NCI-H146 treated with DMSO at 0.1 percent for 48 hours (cell line): Measurements from ENCODE around the gene SGSM1.

Experiments
- DNase-seq: peaks from one replicate; lab custom pipeline; 2025; ENCODE audit not compliant: unreplicated experiment; lab: John Stamatoyannopoulos, UW

SGSM1 gene

DNA sequence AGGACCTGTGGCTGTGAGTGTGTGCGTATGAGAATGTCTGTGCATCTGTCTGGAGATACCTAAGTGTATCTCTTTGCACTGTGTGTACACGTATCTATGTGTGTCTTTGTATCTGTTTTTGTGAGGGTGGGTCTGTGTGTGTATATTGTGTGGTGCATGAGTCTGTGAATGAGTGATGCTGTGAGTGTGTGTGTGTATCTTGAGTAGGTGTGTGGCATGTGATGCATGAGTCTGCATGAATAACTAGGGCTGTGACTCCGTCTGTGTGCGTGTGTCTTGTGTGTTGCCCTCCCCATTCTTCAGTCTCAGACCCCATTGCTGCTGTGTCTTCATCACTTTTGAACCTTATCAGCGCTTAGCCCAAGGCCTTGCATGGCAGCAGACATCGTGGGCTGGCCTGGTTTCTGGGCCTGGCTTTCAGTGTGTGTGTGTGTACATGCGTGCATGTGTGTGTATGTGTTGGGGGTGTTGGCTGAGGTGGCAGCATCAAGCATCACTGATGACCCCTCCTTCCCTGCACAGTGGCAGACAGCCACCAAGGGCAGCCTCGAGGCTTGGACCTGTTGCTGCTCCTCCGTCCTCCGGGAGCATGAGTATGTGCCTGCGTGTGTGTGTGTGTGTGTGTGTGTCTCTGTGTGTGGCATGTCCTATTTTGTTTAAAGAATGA lies 1.4 kb downstream of the SGSM1 start:
- no peak for DNase-seq

DNA sequence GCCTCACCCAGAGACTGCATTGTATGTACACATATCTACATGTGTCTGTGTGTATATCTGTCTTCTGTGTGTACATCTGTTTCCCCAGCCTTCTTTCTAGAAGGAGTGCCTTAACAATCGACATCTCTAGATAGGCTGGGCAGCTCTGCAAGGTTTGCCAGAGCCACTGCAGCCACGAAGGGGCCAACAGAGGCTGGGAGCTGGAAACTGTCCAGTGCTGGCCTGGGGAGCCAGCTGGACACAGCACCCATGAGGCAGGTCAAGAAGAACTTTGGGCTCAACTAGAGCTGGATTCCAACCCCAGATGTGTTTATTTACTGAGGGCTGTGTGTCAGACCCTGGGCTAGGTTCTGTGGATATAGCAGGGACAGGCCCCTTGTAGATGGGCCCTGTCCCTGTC lies 3.3 kb downstream of the SGSM1 start:
- DNase-seq = no peak

DNA sequence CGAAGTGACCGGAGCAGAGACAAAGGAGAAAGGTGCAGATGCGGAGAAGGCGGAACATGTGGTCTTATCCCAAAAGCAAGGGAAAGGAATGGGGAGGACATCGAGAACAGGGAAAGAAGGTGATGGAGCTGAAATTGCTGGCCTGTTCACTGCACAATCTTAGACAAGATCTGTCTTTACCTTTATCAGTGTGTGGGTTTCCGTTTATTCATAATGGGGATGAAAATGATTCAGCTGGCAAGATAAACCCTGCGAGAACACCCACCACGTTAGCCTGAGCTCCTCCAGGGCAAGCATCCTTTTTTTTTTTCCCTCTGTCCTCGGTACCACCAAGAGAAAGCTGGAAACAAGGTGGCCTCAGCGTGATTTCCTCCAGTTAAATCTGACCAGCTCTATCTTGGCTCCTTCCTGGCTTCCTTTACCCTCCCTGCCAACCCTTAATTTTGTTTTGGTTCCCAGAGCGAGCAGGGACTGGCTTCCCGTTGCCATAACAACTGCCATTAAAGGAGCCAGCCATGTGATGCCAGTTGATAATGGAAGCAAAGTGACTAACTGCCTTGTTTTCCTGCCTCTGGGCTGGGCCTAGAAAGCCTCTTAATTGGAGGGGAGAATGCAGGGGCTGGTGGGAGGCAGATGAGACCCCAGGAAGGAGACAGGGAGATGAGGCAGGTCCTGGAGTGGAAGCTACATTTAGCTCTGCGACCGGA lies 4.2 kb downstream of the SGSM1 start:
- DNase-seq = peak; percentile 23

DNA sequence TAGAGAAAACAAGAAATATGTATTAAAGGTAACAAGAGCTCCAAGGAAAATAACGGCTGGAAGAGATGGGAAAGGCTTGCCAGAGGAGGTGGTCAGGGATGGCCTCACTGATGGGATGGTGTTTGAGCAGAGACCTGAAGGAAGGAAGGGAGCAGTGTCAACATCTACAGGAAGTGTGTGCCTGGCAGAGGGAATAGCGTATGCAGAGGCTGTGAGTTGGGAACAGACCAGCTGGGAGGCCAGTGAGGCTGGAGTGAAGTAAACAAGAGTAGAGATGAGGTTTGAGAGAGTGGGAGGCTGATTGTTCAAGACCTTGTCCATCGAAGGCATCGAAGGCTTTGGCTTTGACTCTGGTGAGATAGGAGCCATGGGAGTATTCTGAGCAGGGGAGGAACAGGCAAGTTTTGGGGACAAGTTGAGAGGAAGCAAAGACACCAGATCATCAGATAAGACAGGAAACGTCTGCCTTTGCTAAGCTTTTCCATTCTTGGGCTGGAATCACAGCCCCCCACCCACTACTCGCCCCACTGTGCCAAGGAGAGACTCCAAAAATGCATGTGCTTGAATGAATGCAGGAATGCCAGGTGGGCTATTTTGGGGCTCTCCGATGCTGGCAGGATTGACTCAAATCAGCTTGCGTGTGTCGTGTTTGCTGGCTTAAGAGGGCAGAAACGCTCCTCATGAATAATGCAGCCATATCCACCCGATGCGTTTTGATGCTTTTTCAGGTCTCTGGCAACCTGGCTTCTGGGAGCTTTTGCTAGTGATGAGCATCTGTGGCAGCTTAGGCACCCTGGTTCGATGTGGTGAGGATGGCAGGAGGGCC lies 7.2 kb downstream of the SGSM1 start:
- no peak for DNase-seq

DNA sequence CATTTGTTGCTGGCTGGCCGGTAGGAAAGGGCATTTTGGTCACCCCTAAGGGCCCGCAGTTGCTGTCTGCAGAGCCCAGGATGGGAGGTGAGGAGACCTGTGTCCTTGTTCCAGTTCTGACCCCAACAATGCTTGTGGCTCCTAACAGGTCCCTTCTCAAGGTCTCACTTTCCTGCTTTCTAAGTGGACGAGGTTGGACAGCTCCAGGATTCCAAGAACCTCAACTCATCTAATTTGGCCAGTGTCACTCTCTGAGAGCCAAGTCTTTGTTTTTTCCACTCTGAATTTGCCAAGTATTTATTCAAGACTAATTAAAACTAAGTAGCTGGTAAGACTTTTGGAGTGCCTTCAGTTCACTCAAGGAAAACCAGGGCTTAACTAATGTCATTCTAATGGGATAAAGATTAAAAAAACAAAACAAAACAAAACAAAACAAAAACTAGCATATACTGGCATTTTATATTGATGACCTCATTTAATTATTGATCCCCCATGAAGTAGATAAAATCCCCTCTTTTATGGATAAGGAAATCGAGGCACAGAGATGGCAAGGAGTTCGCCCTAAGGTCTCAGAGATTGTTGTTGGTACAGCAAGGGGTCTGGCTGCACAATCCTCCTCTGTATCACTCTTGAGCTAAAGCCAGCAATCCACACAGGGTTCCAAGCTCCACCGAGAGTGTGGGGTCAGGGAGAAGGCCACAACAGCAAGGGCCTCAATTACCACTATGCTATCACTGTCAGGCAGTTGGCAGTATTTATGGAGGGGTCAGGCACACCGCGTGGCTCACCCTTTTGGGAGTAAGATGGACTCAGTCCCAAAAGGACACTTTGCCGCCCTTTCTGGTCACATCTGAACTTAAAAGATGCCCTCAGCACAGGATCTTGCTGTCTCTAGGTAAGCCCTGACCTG lies 8.1 kb downstream of the SGSM1 start:
- no peak for DNase-seq

DNA sequence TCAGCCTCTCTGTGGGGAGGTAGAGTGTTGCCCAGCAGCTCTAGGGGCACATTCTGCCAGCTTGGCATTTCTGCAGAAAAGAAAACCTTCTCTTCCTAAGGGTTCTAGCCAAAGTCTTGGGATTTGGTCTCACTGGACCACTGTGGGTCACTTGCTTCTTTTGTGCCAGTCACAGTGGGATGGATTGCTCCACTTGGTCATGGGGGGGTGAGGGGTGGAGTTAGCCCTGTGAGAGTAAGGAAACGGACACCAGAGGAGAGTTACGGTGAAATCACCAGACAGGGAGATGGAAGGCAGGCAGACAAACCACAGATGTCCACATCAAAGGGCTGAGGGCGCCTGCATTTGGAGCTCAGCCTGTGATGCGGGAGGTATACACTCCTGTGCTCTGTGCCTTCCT lies 10.8 kb downstream of the SGSM1 start:
- DNase-seq = no peak

DNA sequence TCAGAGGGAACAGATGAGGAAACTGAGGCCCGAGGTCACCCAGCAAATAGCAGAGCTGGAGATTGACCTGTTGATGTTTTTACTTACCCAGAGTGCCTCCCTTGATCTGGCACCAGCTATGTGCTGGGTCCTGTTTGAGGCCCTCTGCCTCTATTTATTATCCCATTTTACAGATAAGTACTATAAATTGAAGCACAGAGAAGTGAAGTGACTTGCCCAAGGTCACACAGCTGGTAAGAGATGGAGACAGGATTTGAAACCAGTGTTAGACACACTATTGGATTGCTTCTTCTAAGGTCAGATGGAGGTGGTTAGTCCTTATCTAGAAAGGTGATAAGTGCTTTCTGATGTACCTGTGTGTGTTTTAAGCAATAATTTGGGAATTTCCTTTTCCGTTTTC lies 13.5 kb downstream of the SGSM1 start:
- DNase-seq = no peak

DNA sequence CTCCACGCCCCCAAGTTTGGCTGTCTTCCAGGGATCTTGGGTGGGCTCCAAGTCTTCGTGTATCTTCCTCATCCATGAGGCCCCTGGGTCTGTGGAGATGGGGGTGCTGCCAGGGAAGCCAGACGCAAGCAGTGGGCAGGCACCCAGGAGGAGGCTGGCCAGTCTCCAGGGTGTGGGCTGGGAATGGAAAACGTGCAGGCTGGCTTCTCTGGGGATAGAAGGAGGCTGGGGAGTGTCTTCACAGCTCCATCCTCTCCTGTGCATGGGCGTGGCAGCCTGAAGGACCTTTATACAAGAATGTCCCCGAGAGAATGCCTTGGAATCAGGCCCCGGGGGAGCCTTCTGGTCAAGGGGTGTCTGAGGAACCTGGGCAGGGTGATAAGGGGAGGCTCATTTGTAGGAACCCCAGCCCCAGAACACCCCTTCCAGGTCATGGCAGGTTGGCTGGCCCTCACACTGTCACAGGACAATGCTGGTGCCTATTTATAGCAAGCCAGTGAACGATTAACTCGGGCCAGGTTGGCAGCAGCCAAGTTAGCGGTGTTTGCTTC lies 14.0 kb downstream of the SGSM1 start:
- DNase-seq = no peak

DNA sequence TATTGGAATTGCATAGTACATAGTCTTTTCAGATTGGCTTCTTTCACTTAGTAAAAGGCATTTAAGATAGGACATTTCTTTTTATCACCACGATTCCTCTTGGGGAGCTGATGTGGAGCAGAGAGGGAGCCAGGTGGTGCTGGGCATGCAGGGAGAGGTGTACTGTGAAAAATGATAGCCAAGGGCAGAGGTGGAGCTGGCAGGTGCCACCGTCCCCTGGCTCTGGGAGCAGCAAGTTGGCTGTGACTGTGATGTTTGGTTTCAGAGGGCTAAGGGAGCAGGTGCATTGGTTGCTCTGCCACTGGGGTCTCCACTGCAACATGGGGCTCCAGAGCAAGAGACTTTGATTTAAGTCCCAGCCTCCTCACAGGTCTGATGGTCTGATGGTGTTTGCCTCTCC lies 16.5 kb downstream of the SGSM1 start:
- no peak for DNase-seq

DNA sequence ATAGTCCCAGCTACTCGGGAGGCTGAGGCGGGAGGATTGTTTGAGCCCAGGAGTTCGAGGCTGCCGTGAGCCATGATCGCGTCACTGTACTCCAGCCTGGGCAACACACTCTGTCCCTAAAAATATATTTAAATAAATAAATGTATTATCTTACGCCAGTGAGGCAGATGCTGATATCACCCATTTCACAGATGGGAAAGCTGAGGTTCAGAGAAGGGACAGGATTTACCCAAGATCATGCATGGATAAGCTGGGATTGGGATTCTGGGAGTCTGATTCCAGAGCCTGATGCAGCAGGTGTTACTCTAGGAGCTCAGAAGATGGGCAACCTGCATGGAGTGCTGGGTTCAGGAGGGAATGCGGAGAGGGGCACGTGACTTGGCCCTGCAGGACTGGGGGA lies 17.8 kb downstream of the SGSM1 start:
- DNase-seq = no peak

DNA sequence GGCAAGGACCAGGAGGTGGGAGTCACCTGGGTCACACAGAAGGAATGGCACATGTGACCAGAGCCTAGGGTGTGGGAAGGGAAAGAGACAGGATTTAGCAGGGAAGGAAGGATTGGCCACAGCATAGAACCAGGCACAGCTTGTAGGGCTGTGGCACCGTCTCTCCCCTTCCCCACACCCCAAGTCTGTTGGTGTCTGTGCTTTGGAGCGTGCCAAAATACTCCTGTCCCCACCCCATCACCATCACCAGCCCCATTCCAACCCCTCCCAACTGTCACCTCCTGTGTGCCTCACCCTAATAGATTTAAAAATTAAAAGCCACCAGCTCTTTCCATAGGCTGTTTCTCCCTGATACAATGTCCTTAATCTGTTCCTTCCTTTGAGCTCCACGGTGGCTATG lies 18.2 kb downstream of the SGSM1 start:
- DNase-seq = no peak

DNA sequence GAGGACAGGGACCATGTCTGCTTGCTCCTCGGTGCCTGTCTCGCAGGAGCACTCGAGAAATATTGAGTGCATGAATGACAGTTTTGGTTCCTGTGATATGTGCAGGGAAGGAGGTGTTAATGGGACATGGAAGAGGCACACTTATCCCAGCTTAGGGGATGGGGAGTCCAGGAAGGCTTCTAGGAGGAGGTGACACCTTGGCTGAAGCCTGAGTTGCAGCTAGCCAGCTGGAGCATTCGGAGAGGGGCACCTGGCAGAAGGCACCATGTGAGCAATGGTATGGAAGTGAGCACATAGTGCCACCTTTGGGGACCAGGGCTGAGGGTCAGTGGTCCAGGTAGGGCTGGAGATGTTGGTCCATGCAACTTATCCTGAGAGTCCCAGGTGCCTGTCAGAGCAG lies 18.9 kb downstream of the SGSM1 start:
- no peak for DNase-seq

DNA sequence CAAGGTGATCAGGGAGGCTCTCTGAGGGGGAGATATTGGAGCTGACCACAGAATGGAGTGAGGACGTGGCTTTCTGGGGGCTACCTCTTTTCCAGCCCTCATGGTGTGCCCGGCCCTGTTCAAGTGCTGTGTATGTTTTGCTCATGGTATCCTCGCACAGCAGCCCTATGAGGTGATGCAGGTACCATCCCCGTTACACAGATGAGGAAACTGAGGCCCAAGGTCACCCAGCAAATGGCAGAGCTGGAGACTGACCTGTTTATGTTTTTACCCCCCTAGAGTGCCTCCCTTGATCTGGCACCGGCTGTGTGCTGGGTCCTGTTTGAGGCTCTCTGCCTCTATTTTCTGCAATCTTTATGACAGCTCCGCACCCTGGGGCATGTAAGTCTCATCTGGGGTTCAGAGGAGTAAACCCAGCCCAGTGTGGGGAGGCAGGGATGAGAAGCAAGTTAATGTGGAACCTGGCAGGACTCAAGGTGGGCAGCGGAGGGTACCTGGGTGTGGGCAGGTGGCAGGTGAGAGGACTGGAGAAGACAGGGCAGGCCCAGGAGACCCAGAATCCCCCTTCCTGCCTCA lies 20.8 kb downstream of the SGSM1 start:
- DNase-seq = no peak

DNA sequence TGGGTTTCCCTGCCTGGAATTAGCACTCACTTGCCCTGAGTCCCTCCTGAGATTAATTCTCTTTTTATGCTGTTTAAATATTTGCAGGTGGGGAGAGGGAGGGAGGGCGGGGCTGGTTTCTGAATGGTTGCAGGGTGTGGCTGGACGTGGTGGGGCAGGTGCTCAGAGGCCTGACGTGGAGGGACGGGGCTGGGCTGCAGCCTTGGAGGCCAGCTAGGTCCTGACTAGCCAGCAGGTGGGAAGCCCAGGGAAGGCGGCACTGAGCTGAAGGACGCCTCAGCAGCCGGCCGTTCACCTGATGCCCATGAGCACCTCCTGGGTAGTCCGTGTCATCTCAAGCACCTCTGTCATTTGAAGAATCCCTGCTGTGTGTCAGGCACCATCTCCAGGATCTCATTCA lies 21.3 kb downstream of the SGSM1 start:
- DNase-seq = peak; percentile 85

DNA sequence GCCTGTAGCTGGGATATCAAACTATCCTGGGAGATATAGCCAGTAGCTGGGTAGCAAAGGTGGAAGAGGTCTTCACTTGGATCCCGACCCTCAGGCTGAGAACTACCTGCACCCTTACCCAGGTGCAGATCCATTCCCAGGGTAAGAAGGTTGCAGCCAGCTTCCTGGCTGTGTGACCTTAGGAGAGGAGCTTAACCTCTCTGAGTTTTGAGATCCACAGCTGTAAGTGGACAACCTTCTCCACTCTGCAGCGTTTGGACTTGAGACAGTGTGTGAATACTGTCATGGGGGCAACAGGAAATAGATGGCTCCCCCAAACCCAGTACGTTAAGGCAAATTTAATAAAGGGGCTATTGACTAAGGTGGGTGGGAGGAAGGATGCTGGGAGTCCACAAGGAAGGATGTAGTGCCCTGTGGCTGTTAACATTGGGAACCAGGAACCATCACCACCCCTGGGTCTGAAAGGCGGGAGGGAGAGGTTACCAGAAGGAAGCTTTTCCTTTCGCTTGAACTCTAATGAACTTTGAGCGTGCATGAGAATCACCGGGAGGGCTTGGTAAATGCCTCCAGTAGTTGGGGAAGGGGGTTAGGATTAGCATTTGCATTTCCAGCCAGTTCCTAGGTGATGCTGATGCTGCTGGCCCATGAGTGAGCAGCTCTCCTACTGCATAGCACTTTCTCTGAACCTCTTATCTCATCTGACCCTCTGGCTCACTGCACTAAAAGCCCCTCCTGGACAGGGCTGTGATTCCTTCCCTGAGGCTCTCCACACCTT lies 24.4 kb downstream of the SGSM1 start:
- no peak for DNase-seq

DNA sequence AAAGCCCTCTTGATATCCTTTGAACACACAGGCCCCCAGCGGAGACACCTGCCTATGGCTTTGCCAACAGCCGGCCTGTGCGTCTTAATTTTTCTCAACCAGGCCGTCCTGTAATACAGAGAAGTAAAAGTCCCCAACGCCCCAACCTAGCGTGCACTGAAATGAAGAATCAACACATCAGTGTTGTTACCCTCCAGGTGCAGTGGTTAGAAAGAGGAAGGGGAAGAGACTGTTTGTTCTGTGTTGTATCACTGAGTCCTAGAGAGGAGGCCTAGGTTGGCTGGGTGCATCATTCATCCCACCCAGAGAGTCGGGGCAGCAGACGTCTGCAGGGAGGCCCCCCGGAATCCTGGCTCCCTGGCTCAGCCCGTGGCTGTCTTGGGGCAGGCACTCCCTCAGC lies 25.7 kb downstream of the SGSM1 start:
- DNase-seq = no peak

DNA sequence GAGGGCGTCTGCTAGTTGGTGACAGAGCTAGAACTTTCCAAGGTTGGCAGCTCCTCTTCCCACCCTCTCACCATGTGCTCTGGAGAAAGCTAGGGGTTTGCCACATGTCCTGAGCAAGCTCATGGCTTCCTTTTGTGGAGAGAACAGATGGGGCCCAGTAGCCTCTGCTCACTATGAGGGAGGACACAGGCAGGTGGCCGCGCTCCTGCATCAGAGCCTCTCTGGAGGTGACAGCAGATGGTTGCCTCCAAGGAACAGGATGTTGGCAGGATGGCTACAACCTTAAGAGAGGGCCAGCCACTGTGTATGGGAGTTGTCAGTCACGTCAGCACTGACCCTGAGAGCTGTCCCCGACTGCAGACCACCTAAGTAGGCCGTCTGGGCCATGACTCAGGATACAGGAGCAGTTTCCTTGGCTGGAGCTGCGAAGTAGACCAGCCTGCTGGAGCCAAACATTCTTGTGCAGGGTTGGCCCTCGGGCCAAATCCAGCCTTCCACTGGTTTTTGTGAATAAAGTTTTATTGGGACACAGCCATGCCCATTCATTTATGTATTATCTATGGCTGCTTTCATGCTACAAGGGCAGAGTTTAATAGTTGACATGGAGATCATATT lies 28.0 kb downstream of the SGSM1 start:
- no peak for DNase-seq

DNA sequence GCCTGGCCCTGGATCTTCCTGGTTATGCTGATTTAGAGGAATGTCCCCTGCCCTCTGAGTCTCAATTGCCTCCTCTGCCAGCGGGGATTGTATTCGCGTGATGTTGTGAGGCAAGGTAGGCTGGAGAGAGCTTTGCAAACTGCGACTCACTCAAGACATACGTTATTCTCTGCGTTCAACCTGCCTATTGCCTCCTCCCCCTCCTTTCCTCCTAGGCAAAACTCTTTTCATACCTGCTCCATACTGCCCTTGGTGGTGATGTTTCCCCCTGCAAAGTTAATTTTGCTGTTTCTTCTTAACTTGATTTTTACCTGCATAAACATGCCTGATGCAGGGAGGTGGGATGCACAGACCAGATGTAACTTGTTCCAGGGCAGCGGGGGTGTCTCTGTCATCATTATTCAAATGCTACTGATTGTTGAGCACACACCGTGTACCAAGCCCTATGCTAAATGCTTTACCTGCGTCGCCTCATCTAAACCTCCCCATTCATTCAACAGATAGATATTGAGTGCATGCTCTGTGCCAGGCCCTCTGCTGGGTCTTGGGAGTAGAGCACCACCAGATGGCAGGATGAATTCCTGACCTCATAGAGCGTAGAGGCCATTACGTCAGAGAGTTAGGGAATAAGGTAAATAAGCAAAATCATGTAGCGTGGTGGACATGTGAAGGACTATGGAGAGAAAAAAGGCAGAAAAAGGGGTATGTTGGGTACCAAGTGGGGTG lies 29.0 kb downstream of the SGSM1 start:
- DNase-seq = peak; percentile 1

DNA sequence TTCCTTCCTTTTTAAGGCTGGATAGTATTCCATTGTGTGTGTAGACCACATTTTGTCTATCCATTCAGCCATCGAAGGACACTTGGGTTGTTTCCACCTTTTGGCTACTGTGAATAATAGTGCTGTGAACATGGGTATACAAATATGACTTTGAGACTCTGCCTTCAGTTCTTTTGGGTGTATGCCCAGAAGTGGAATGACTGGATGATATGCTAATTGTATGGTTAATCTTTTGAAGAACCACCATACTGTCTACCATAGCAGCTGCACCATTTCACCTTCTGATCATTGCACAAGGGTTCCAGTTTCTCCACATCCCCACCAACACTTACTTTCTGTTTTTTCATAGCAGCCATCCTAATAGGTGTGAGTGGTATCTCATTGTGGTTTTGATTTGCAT lies 30.3 kb downstream of the SGSM1 start:
- no peak for DNase-seq
